ENCODE results near the gene ABT1.
A peak's percentile ranks its signal among the peaks of the same experiment; 100 is the strongest.
"Not testable (repeated sequence)": the region's sequence is repeated elsewhere in the genome, so short reads cannot be mapped to it uniquely, and the experiment has no call there.

The ABT1 gene

GRCh38 chr6:26596579-26597388 lies at the start of gene ABT1:
ABT1 (plus strand) TSS chr6:26596953; CDS start chr6:26596983, 30 bp downstream.
- DNase-seq (ENCODE audit: low read depth), result peak; percentile 98

GRCh38 chr6:26547363-26547762 lies 49.4 kb upstream of the ABT1 start:
- not testable (repeated sequence) for DNase-seq (ENCODE audit: low read depth)

- DNase-seq (ENCODE audit: low read depth), result peak; percentile 48
Measured at GRCh38 chr6:26550250-26550993, 46.3 kb upstream of the ABT1 start.

GRCh38 chr6:26552205-26552604 lies 44.5 kb upstream of the ABT1 start:
- DNase-seq (ENCODE audit: low read depth), result no peak

GRCh38 chr6:26552640-26553188 lies 44.0 kb upstream of the ABT1 start:
- DNase-seq (ENCODE audit: low read depth), result no peak

GRCh38 chr6:26553264-26553634 lies 43.5 kb upstream of the ABT1 start:
- peak; percentile 75 for DNase-seq (ENCODE audit: low read depth)

- peak; percentile 84 for DNase-seq (ENCODE audit: low read depth)
Measured at GRCh38 chr6:26553635-26554446, 42.9 kb upstream of the ABT1 start.

- DNase-seq (ENCODE audit: low read depth), result no peak
Measured at GRCh38 chr6:26554447-26554696, 42.4 kb upstream of the ABT1 start.

- peak; percentile 68 for DNase-seq (ENCODE audit: low read depth)
Measured at GRCh38 chr6:26554697-26555504, 41.9 kb upstream of the ABT1 start.

GRCh38 chr6:26555505-26556262 lies 41.1 kb upstream of the ABT1 start:
- DNase-seq (ENCODE audit: low read depth), result no peak

- DNase-seq (ENCODE audit: low read depth), result peak; percentile 53
Measured at GRCh38 chr6:26556263-26557070, 40.3 kb upstream of the ABT1 start.

- DNase-seq (ENCODE audit: low read depth), result no peak
Measured at GRCh38 chr6:26561533-26562466, 35.0 kb upstream of the ABT1 start.

- no peak for DNase-seq (ENCODE audit: low read depth)
Measured at GRCh38 chr6:26563488-26563887, 33.3 kb upstream of the ABT1 start.

GRCh38 chr6:26568601-26569432 lies 27.9 kb upstream of the ABT1 start:
- peak; percentile 98 for DNase-seq (ENCODE audit: low read depth)

- DNase-seq (ENCODE audit: low read depth), result no peak
Measured at GRCh38 chr6:26569433-26569764, 27.4 kb upstream of the ABT1 start.

- DNase-seq (ENCODE audit: low read depth), result no peak
Measured at GRCh38 chr6:26570027-26570809, 26.5 kb upstream of the ABT1 start.

GRCh38 chr6:26571592-26572296 lies 25.0 kb upstream of the ABT1 start:
- DNase-seq (ENCODE audit: low read depth), result peak; percentile 55

Data from activated T-cell treated with anti-CD3 and anti-CD28 coated beads for 24 hours (primary cell).